Spleen (tissue), 7 donors: ENCODE results near the gene CDC42BPG.

Experiments used
- POLR2A ChIP-seq, 3 donors: fragments of 450-650 bp; IDR thresholded peaks; one replicate each; pipeline ENCODE4 v1.5.1; 2017; ENCODE audit warnings: antibody characterized with exemption in 3 of 3, mild to moderate bottlenecking in 1 of 3
- TF ChIP-seq, protein P1 (sequence below), 11 experiments: fragments of 200-600 bp in 7 of 11; fragments of 450-650 bp in 4 of 11; sonication (generic) in 4 of 11; IDR thresholded peaks in 8 of 11; conservative IDR thresholded peaks in 3 of 11; 1 replicate in 7 of 11; 2 replicates in 4 of 11; pipeline versions ENCODE4 v1.4.0 to v1.8.0; 2016 to 2021; ENCODE audit warnings: antibody characterized with exemption in 11 of 11, inconsistent platforms in 4 of 11, mild to moderate bottlenecking in 1 of 11
- donor health status: DM: no; HTN: no; CAD: no; lungs with moderate emphysema.
- donor health status: DM: no; HTN: no; CAD: no.
- donor health status: DM: no; HTN: no; CAD: no.

GRCh38 chr11:64784813-64785581, 59.5 kb downstream of the CDC42BPG start:
- TF ChIP-seq POLR2A (IDR thresholded peaks at IDR 0.05): no peak
- TF ChIP-seq, protein P1, sequence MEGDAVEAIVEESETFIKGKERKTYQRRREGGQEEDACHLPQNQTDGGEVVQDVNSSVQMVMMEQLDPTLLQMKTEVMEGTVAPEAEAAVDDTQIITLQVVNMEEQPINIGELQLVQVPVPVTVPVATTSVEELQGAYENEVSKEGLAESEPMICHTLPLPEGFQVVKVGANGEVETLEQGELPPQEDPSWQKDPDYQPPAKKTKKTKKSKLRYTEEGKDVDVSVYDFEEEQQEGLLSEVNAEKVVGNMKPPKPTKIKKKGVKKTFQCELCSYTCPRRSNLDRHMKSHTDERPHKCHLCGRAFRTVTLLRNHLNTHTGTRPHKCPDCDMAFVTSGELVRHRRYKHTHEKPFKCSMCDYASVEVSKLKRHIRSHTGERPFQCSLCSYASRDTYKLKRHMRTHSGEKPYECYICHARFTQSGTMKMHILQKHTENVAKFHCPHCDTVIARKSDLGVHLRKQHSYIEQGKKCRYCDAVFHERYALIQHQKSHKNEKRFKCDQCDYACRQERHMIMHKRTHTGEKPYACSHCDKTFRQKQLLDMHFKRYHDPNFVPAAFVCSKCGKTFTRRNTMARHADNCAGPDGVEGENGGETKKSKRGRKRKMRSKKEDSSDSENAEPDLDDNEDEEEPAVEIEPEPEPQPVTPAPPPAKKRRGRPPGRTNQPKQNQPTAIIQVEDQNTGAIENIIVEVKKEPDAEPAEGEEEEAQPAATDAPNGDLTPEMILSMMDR (IDR thresholded peaks at IDR 0.05 in 8 of 11, conservative IDR thresholded peaks at IDR 0.05 in 3 of 11): no peak
